Thymus (tissue), 11 donors: Measurements from ENCODE around the gene TAS2R39. TPM values are rescaled to one million over a fixed set of nuclear protein-coding genes. Genes with fewer than 3 reads are reported as not detected.

ENCODE experiments used
- DNase-seq, 9 donors: peaks; one replicate each; pipeline ENCODE4 v3.0.0-alpha.2; 2013; ENCODE audit warnings: low spot score in 9 of 9, low read depth in 6 of 9, missing footprints in 1 of 9
- H3K27ac ChIP-seq, 2 donors: one replicate each; pipeline ENCODE4 v1.5.1; 2013; ENCODE audit warnings: control low read depth in 1 of 2, low read depth in 1 of 2, low read length in 1 of 2, mild to moderate bottlenecking in 1 of 2, moderate library complexity in 1 of 2
- H3K27me3 ChIP-seq, 2 donors: one replicate each; pipeline ENCODE4 v1.5.1; 2013; ENCODE audit warnings: low read length in 1 of 2; ENCODE audit not compliant: control insufficient read depth in 2 of 2, insufficient read depth in 1 of 2
- H3K36me3 ChIP-seq, 2 donors: one replicate each; pipeline ENCODE4 v1.5.1; 2013; ENCODE audit warnings: low read length in 1 of 2, mild to moderate bottlenecking in 1 of 2, moderate library complexity in 1 of 2; ENCODE audit not compliant: control insufficient read depth in 2 of 2, insufficient read depth in 2 of 2
- H3K4me1 ChIP-seq, 2 donors: one replicate each; pipeline ENCODE4 v1.5.1; 2013; ENCODE audit warnings: low read length in 2 of 2; ENCODE audit not compliant: control insufficient read depth in 2 of 2, insufficient read depth in 2 of 2
- H3K4me3 ChIP-seq, 2 donors: one replicate each; pipeline ENCODE4 v1.5.1; 2013; ENCODE audit warnings: low read length in 2 of 2, control low read depth in 1 of 2, mild to moderate bottlenecking in 1 of 2
- H3K9me3 ChIP-seq, 2 donors: one replicate each; pipeline ENCODE4 v1.5.1; 2013; ENCODE audit warnings: low read length in 1 of 2, mild to moderate bottlenecking in 1 of 2; ENCODE audit not compliant: control insufficient read depth in 2 of 2, insufficient read depth in 1 of 2
- WGBS: extraction: QIAGEN DNeasy Blood & Tissue Kit; methylation state at CpG from one replicate; pipeline ENCODE4 v1.1.7; 2013; 5-methylcytosine and 5-hydroxymethylcytosine counted together
- polyA plus RNA-seq: library from polyadenylated mRNA; stranded (reverse); fragments of 200-250 nt; gene quantifications from one replicate; pipeline ENCODE4 v1.2.3, GENCODE V29; 2013
- total RNA-seq: library from RNA; stranded (reverse); fragments of 120-200 nt; gene quantifications from one replicate; pipeline ENCODE4 v1.2.4, GENCODE V29; 2013
- donor health status: healthy.

The TAS2R39 gene
- total and polyA plus RNA-seq, 2 donors = not detected

GRCh38 chr7:143222782-143223181, 39.6 kb downstream of the TAS2R39 start:
- Histone ChIP-seq H3K27me3 (no peaks in the 10 kb centered on the region), H3K36me3 (no peaks in the 10 kb centered on the region), H3K4me3 (no peak overlapping the region), H3K4me1 (no peaks in the 10 kb centered on the region), H3K9me3 (peaks cover 0 to 3% of the 10 kb centered on the region in 2 donors), H3K27ac (no peak overlapping the region)
- WGBS = 74% methylated on average over 7 of the region's 7 CpGs
- DNase-seq = no peak

- no peak overlapping the region for H3K27ac ChIP-seq
- DNase-seq = no peak
- no peak overlapping the region for H3K4me3 ChIP-seq
- no peaks in the 10 kb centered on the region for H3K36me3 ChIP-seq
- 85% methylated on average over 4 of the region's 4 CpGs for WGBS
- no peaks in the 10 kb centered on the region for H3K27me3 ChIP-seq
- no peaks in the 10 kb centered on the region for H3K4me1 ChIP-seq
- H3K9me3 ChIP-seq = peaks cover 0 to 3% of the 10 kb centered on the region in 2 donors
These were observed 40.6 kb downstream of the TAS2R39 start for GRCh38 chr7:143223784-143224183.

GRCh38 chr7:143225047-143225446, 41.8 kb downstream of the TAS2R39 start:
- no peak for DNase-seq
- no peak overlapping the region for H3K27ac ChIP-seq

GRCh38 chr7:143227806-143228205, 44.6 kb downstream of the TAS2R39 start:
- H3K27me3 ChIP-seq = no peaks in the 10 kb centered on the region
- no peak overlapping the region for H3K27ac ChIP-seq
- peaks cover 0 to 3% of the 10 kb centered on the region in 2 donors for H3K9me3 ChIP-seq
- H3K36me3 ChIP-seq = no peaks in the 10 kb centered on the region
- no peak overlapping the region for H3K4me3 ChIP-seq
- WGBS = 90% methylated on average over 1 of the region's 1 CpG
- no peaks in the 10 kb centered on the region for H3K4me1 ChIP-seq
- no peak for DNase-seq

More at GRCh38 chr7:143225047-143225446, 41.8 kb downstream of the TAS2R39 start:
- Histone ChIP-seq H3K9me3 (peaks cover 0 to 3% of the 10 kb centered on the region in 2 donors), H3K4me3 (no peak overlapping the region), H3K36me3 (no peaks in the 10 kb centered on the region), H3K27me3 (no peaks in the 10 kb centered on the region), H3K4me1 (no peaks in the 10 kb centered on the region)
- WGBS = 98% methylated on average over 5 of the region's 5 CpGs

- no peak overlapping the region for H3K4me3 ChIP-seq
- H3K27ac ChIP-seq = no peak overlapping the region
- H3K36me3 ChIP-seq = no peaks in the 10 kb centered on the region
- H3K27me3 ChIP-seq = no peaks in the 10 kb centered on the region
- peaks cover 0 to 3% of the 10 kb centered on the region in 2 donors for H3K9me3 ChIP-seq
- DNase-seq = no peak
- H3K4me1 ChIP-seq = no peaks in the 10 kb centered on the region
- WGBS = 91% methylated on average over 9 of the region's 9 CpGs
These were observed 46.0 kb downstream of the TAS2R39 start for GRCh38 chr7:143229054-143229790.

GRCh38 chr7:143230602-143231457, 47.6 kb downstream of the TAS2R39 start:
- Histone ChIP-seq H3K27ac (no peak overlapping the region), H3K36me3 (no peaks in the 10 kb centered on the region), H3K4me3 (no peak overlapping the region), H3K9me3 (peaks cover 0 to 3% of the 10 kb centered on the region in 2 donors), H3K27me3 (no peaks in the 10 kb centered on the region), H3K4me1 (no peaks in the 10 kb centered on the region)
- 98% methylated on average over 2 of the region's 2 CpGs for WGBS
- DNase-seq = no peak

Other genes with a start within 250 kb of the TAS2R39 start
- 0.05 TPM for gene TRPV5, start 249.7 kb upstream of the TAS2R39 start, total RNA-seq
- gene TRPV5, start 249.7 kb upstream of the TAS2R39 start, polyA plus RNA-seq = 0.02 TPM
- not detected for gene LLCFC1, start 243.9 kb upstream of the TAS2R39 start, total RNA-seq
- not detected for gene LLCFC1, start 243.9 kb upstream of the TAS2R39 start, polyA plus RNA-seq
- gene KEL, start 221.1 kb upstream of the TAS2R39 start, total RNA-seq = 2.7 TPM
- 2.6 TPM for gene KEL, start 221.1 kb upstream of the TAS2R39 start, polyA plus RNA-seq
- gene OR9A2, start 156.3 kb upstream of the TAS2R39 start, total RNA-seq = not detected
- not detected for gene OR9A2, start 156.3 kb upstream of the TAS2R39 start, polyA plus RNA-seq
- not detected for gene OR6V1, start 131.1 kb upstream of the TAS2R39 start, total RNA-seq
- 0.02 TPM for gene OR6V1, start 131.1 kb upstream of the TAS2R39 start, polyA plus RNA-seq
- gene PIP, start 51.3 kb upstream of the TAS2R39 start, total RNA-seq = 0.28 TPM
- gene PIP, start 51.3 kb upstream of the TAS2R39 start, polyA plus RNA-seq = 6.5 TPM
- not detected for gene TAS2R40, start 38.6 kb downstream of the TAS2R39 start, total RNA-seq
- gene TAS2R40, start 38.6 kb downstream of the TAS2R39 start, polyA plus RNA-seq = not detected
- gene GSTK1, start 80.0 kb downstream of the TAS2R39 start, total RNA-seq = 130 TPM
- 141 TPM for gene GSTK1, start 80.0 kb downstream of the TAS2R39 start, polyA plus RNA-seq
- gene TMEM139, start 101.5 kb downstream of the TAS2R39 start, total RNA-seq = 0.19 TPM
- gene TMEM139, start 101.5 kb downstream of the TAS2R39 start, polyA plus RNA-seq = 0.64 TPM
- 18.6 TPM for gene CASP2, start 104.9 kb downstream of the TAS2R39 start, total RNA-seq
- 17.5 TPM for gene CASP2, start 104.9 kb downstream of the TAS2R39 start, polyA plus RNA-seq
- gene CLCN1, start 132.7 kb downstream of the TAS2R39 start, total RNA-seq = 0.09 TPM
- 0.57 TPM for gene CLCN1, start 132.7 kb downstream of the TAS2R39 start, polyA plus RNA-seq
- gene FAM131B, start 179.3 kb downstream of the TAS2R39 start, total RNA-seq = 0.47 TPM
- gene FAM131B, start 179.3 kb downstream of the TAS2R39 start, polyA plus RNA-seq = 0.68 TPM
- 16.8 TPM for gene ZYX, start 197.9 kb downstream of the TAS2R39 start, total RNA-seq
- 113 TPM for gene ZYX, start 197.9 kb downstream of the TAS2R39 start, polyA plus RNA-seq
- 34.3 TPM for gene EPHA1, start 225.4 kb downstream of the TAS2R39 start, total RNA-seq
- gene EPHA1, start 225.4 kb downstream of the TAS2R39 start, polyA plus RNA-seq = 12.5 TPM